ENCODE results near the gene FGD2.

DNA sequence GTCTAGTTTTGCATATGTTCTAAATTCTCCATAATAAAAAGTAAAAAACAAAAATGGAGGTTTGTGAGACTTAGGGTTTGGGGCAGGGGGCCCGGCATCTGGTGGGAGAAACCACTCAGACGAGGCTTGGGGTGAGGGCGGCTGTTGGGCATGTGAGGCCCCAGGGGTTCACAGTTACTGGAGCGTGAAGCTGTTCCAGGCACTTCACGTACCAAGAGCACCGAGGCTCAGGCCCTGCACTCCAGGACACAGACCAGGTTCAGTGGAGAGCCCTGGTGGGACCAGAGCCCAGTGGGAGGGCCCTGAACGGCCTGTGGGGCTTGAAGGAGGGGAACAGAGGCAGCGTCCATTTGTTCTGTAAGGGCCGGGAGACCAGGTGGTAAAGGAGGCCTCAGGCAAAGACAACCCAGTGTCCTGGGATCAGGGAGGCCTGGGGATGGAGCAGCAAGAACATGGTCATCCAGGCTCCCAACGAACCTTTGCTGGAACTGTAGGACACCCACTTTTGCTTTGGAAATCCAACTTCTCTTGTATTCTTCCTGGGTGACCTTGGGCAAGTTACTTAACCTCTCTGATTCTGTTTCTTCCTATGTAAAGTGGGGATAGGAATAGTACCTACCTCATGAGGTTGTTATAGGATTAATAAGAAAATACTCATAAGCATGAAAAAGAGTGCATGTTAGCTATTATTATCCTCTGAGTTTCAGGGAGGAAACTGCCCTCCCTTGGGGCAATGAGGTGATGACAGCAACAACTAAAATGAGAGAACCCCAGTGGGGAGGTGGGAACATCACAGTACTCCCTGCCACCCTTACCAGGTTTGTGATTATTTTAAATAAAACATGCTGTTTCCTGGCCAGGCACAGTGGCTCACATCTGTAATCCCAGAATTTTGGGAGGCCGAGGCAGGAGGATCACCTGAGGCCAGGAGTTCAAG is 1.1 kb upstream of the FGD2 start:
- TF ChIP-seq, protein P1, sequence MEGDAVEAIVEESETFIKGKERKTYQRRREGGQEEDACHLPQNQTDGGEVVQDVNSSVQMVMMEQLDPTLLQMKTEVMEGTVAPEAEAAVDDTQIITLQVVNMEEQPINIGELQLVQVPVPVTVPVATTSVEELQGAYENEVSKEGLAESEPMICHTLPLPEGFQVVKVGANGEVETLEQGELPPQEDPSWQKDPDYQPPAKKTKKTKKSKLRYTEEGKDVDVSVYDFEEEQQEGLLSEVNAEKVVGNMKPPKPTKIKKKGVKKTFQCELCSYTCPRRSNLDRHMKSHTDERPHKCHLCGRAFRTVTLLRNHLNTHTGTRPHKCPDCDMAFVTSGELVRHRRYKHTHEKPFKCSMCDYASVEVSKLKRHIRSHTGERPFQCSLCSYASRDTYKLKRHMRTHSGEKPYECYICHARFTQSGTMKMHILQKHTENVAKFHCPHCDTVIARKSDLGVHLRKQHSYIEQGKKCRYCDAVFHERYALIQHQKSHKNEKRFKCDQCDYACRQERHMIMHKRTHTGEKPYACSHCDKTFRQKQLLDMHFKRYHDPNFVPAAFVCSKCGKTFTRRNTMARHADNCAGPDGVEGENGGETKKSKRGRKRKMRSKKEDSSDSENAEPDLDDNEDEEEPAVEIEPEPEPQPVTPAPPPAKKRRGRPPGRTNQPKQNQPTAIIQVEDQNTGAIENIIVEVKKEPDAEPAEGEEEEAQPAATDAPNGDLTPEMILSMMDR (IDR thresholded peaks at IDR 0.05) = no peak
- TF ChIP-seq POLR2A (IDR thresholded peaks at IDR 0.05) = no peak

Measured in body of pancreas (tissue), 4 donors.